GM12878 (cell line): ENCODE measurements around the gene DLX1. TPM values are rescaled to one million over a fixed set of nuclear protein-coding genes. Genes with fewer than 3 reads are reported as not detected.

Source experiments
- ATAC-seq: fragments of 200-7000 bp; cut with Tn5 transposase; 3 replicates; pipeline ENCODE4 v1.9.1; 2020; ENCODE audit warnings: mild to moderate bottlenecking, moderate library complexity
- BruUV-seq: library from RNA; stranded (reverse); fragments of 400-500 nt; replicated peaks from 2 replicates; lab custom pipeline; 2021; lab: Mats Ljungman, UMichigan
- CTCF ChIA-PET: fragments of 300-600 bp; sonication (Branson Sonifier 250); formaldehyde crosslinking; extraction: SDS; loops from one replicate; lab custom pipeline; 2021; ENCODE audit warnings: inconsistent platforms; lab: Yijun Ruan, JAX
- POLR2A ChIA-PET: fragments of 350-600 bp; formaldehyde crosslinking; extraction: SDS; loops from one replicate; lab custom pipeline; 2021; ENCODE audit warnings: inconsistent platforms; lab: Charles Lee
- RAD21 ChIA-PET: fragments of 300-600 bp; sonication (Branson Sonifier 250); formaldehyde crosslinking; loops from one replicate; lab custom pipeline; 2023; ENCODE audit warnings: antibody characterized with exemption; ENCODE audit not compliant: unreplicated experiment; lab: Charles Lee
- SMC1A ChIA-PET: fragments of 300-600 bp; sonication (Branson Sonifier 250); formaldehyde crosslinking; loops from one replicate; lab custom pipeline; 2023; ENCODE audit not compliant: unreplicated experiment, uncharacterized antibody; lab: Charles Lee
- DNase-seq: peaks from one replicate; pipeline ENCODE4 v3.0.0-alpha.2; 2011; ENCODE audit warnings: low read depth, low spot score
- FAIRE-seq: peaks from 3 replicates; lab custom pipeline; 2011; peaks lifted over from hg19 to GRCh38; lab: Jason Lieb, UNC
- H2AFZ ChIP-seq: 2 replicates; pipeline ENCODE4 v1.6.0; 2011; ENCODE audit warnings: low read depth, low read length, control low read depth; ENCODE audit not compliant: control insufficient read depth
- H3K27ac ChIP-seq: 2 replicates; pipeline ENCODE4 v1.5.1; 2011; ENCODE audit warnings: control low read depth; ENCODE audit not compliant: control insufficient read depth, insufficient read depth
- H3K27me3 ChIP-seq, 2 experiments: replicated peaks in 1 of 2; 2 replicates each; pipeline versions ENCODE4 v1.6.0 to v1.6.1; 2011; ENCODE audit warnings: low read length in 1 of 2; ENCODE audit not compliant: control insufficient read depth in 2 of 2, insufficient read depth in 2 of 2
- H3K36me3 ChIP-seq, 2 experiments: 2 replicates each; pipeline ENCODE4 v1.5.1; 2011; ENCODE audit warnings: low read length in 1 of 2; ENCODE audit not compliant: control insufficient read depth in 2 of 2, insufficient read depth in 2 of 2
- H3K4me1 ChIP-seq: 2 replicates; pipeline ENCODE4 v1.6.1; 2011; ENCODE audit warnings: mild to moderate bottlenecking, low read length, moderate library complexity, mixed read lengths; ENCODE audit not compliant: control insufficient read depth, insufficient read depth
- H3K4me2 ChIP-seq: 2 replicates; pipeline ENCODE4 v1.6.0; 2011; ENCODE audit warnings: control low read depth; ENCODE audit not compliant: control insufficient read depth, insufficient read depth
- H3K4me3 ChIP-seq: fragments of 200-600 bp; sonication (generic); 2 replicates; pipeline ENCODE4 v1.5.1; 2016
- H3K79me2 ChIP-seq: 2 replicates; pipeline ENCODE4 v1.6.0; 2011; ENCODE audit warnings: low read length; ENCODE audit not compliant: control insufficient read depth, insufficient read depth
- H3K9ac ChIP-seq: 2 replicates; pipeline ENCODE4 v1.8.0; 2011; ENCODE audit warnings: low read length, control low read depth, mixed read lengths; ENCODE audit not compliant: control insufficient read depth, insufficient read depth
- H3K9me3 ChIP-seq: replicated peaks from 3 replicates; pipeline ENCODE4 v1.5.1; 2011; ENCODE audit warnings: mild to moderate bottlenecking, low read length; ENCODE audit not compliant: control insufficient read depth, insufficient read depth
- H4K20me1 ChIP-seq: 2 replicates; pipeline ENCODE4 v1.6.0; 2011; ENCODE audit not compliant: control insufficient read depth, insufficient read depth
- CTCF ChIP-seq, 3 experiments: IDR thresholded peaks in 2 of 3; conservative IDR thresholded peaks in 1 of 3; 2 replicates each; pipeline ENCODE4 v1.5.1; 2011; ENCODE audit warnings: low read depth in 3 of 3, low read length in 3 of 3, mild to moderate bottlenecking in 3 of 3, control low read depth in 2 of 3, moderate library complexity in 2 of 3, inconsistent platforms in 1 of 3, mixed read lengths in 1 of 3; ENCODE audit not compliant: control insufficient read depth in 2 of 3, insufficient read depth in 1 of 3; ENCODE audit errors: extremely low read depth in 1 of 3
- IRF5 ChIP-seq: fragments of 450-650 bp; IDR thresholded peaks from 2 replicates; pipeline ENCODE4 v1.6.1; 2017; ENCODE audit warnings: borderline replicate concordance
- JUNB ChIP-seq: IDR thresholded peaks from 2 replicates; pipeline ENCODE4 v1.6.1; 2016; ENCODE audit warnings: antibody characterized with exemption, mild to moderate bottlenecking
- SIX5 ChIP-seq: IDR thresholded peaks from 2 replicates; pipeline ENCODE4 v1.6.1; 2011; ENCODE audit warnings: mild to moderate bottlenecking, low read depth, low read length, moderate library complexity; ENCODE audit not compliant: severe bottlenecking
- STAT3 ChIP-seq: IDR thresholded peaks from 2 replicates; pipeline ENCODE4 v1.6.1; 2011; ENCODE audit warnings: low read depth, low read length, improper control_type of control experiment
- WRNIP1 ChIP-seq: IDR thresholded peaks from 2 replicates; pipeline ENCODE4 v1.6.1; 2011; ENCODE audit warnings: low read depth, low read length, improper control_type of control experiment, borderline replicate concordance
- ZBTB40 ChIP-seq: fragments of 450-650 bp; IDR thresholded peaks from 2 replicates; pipeline ENCODE4 v1.6.1; 2016; ENCODE audit warnings: mild to moderate bottlenecking, moderate library complexity, borderline replicate concordance
- ZNF687 ChIP-seq: fragments of 450-650 bp; IDR thresholded peaks from 2 replicates; pipeline ENCODE4 v1.6.1; 2017; ENCODE audit warnings: mild to moderate bottlenecking, moderate library complexity
- WGBS: methylation state at CpG from one replicate; pipeline ENCODE4 v1.1.6; 2016; ENCODE audit warnings: low lambda C conversion rate; ENCODE audit not compliant: insufficient replicate concordance, insufficient coverage; ENCODE audit errors: missing lambda C conversion rate; 5-methylcytosine and 5-hydroxymethylcytosine counted together
- in situ Hi-C: fragments of 300-500 bp; cut with MboI; formaldehyde crosslinking; loops from 9 replicates; pipeline ENCODE4 v1.14.3; 2018; ENCODE audit warnings: mixed read lengths
- intact Hi-C: fragments of 100-400 bp; cut with micrococcal nuclease; formaldehyde crosslinking; loops from one replicate; pipeline ENCODE4 v1.14.2; 2022; ENCODE audit not compliant: unreplicated experiment
- polyA plus RNA-seq, 11 experiments: library from polyadenylated mRNA; depleted of rRNA in 4 of 11; unstranded in 6 of 11; stranded (reverse) in 5 of 11; fragments of >200 nt; fragmentation: Nextera tagmentation in 4 of 11; fragmentation: Illumina TruSeq in 1 of 11; extraction: Ambion mirVana in 4 of 11; extraction: Trizol in 1 of 11; gene quantifications; 1 replicate in 1 of 11; 2 replicates in 10 of 11; pipeline versions ENCODE4 v1.2.1 to v1.2.3, GENCODE V29; 2011 to 2016; ENCODE audit warnings: inconsistent platforms in 2 of 11, missing spikeins in 2 of 11, low read depth in 1 of 11
- total RNA-seq, 4 experiments: library from RNA; depleted of rRNA in 3 of 4; stranded (reverse); fragments of >200 nt in 3 of 4; fragmentation: Illumina TruSeq in 1 of 4; extraction: Trizol in 1 of 4; gene quantifications; 2 replicates each; pipeline versions ENCODE4 v1.2.1 to v1.2.3, GENCODE V29; 2013 to 2021

Gene DLX1
- total and polyA plus RNA-seq, 10 of the 15 experiments (the other 5 are each of a cell fraction or from before 2014, with no cell fraction given) = 0.06 TPM; not detected in 9

GRCh38 chr2:172046080-172046678, 39.1 kb upstream of the DLX1 start:
- no peak overlapping the region for H3K27ac ChIP-seq
- H3K36me3 ChIP-seq = no peaks in the 10 kb centered on the region
- 47% methylated on average over 1 of the region's 1 CpG for WGBS
- intact Hi-C loops (no loop called here), in situ Hi-C loops (no loop called here)
- H3K27me3 ChIP-seq = no peaks in the 10 kb centered on the region
- ChIA-PET CTCF (no interaction called here), POLR2A (interaction anchor here (0.7 kb wide), 1 partner anchor 742 kb away, joined by 3 read pairs; no protein-coding TSS in a partner anchor), SMC1A (interaction anchor here (0.9 to 1.4 kb wide), 2 partner anchors 8 to 14 kb away, joined by 4 to 8 read pairs; no protein-coding TSS in a partner anchor)
- H3K9me3 ChIP-seq = no peaks in the 10 kb centered on the region
- DNase-seq (no peak), FAIRE-seq (no peak)
- no peaks in the 10 kb centered on the region for H4K20me1 ChIP-seq
- BruUV-seq = no TSS peak
- H3K79me2 ChIP-seq = no peaks in the 10 kb centered on the region
- no peak overlapping the region for H2AFZ ChIP-seq
- H3K4me3 ChIP-seq = no peak overlapping the region
- no peak overlapping the region for H3K4me2 ChIP-seq
- TF ChIP-seq SIX5 = no peak
- no peak for TF ChIP-seq CTCF (IDR thresholded peaks at IDR 0.05 in 2 of 3, conservative IDR thresholded peaks at IDR 0.05 in 1 of 3; ENCODE audit: control insufficient read depth in 2 of 3, extremely low read depth in 1 of 3, insufficient read depth in 1 of 3, low read depth in 3 of 3, low read length in 3 of 3)
- no peak for TF ChIP-seq ZBTB40
- TF ChIP-seq ZNF687 = no peak
- TF ChIP-seq JUNB = no peak
- TF ChIP-seq WRNIP1 = no peak
- TF ChIP-seq IRF5 = no peak
- no peak for TF ChIP-seq STAT3
- TF ChIP-seq, all 136 proteins: peak for 0
- Histone ChIP-seq H3K9ac (no peak overlapping the region), H3K4me1 (no peaks in the 10 kb centered on the region)
- ATAC-seq = no peak
- RAD21 ChIA-PET = no interaction called here
